Nephron progenitor cell (in vitro differentiated cells): ENCODE measurements around the gene SDK2.
A peak's percentile ranks its signal among the peaks of the same experiment; 100 is the strongest.

Experiments
- DNase-seq: peaks from one replicate; pipeline ENCODE4 v3.0.0; 2021
- H3K27ac Mint-ChIP-seq: 2 replicates; pipeline ENCODE4 v1.8.0; 2021; ENCODE audit warnings: mild to moderate bottlenecking, moderate library complexity, mixed read lengths
- H3K27me3 Mint-ChIP-seq: 2 replicates; pipeline ENCODE4 v1.8.0; 2021; ENCODE audit warnings: mild to moderate bottlenecking, low read depth, mixed read lengths; ENCODE audit not compliant: poor library complexity
- H3K36me3 Mint-ChIP-seq: 2 replicates; pipeline ENCODE4 v1.8.0; 2021; ENCODE audit warnings: low read depth, mixed read lengths
- H3K4me1 Mint-ChIP-seq: 2 replicates; pipeline ENCODE4 v1.8.0; 2021; ENCODE audit warnings: mixed read lengths
- H3K4me3 Mint-ChIP-seq: 2 replicates; pipeline ENCODE4 v1.8.0; 2021; ENCODE audit warnings: mild to moderate bottlenecking, moderate library complexity, mixed read lengths
- H3K9me3 Mint-ChIP-seq: 2 replicates; pipeline ENCODE4 v1.8.0; 2021; ENCODE audit warnings: mild to moderate bottlenecking, moderate library complexity, mixed read lengths
- CTCF ChIP-seq: fragments of 200-600 bp; sonication (generic); IDR thresholded peaks from 2 replicates; pipeline ENCODE4 v1.5.0; 2021; ENCODE audit warnings: antibody characterized with exemption

The SDK2 gene

GRCh38 chr17:73319766-73320165 lies 324.5 kb downstream of the SDK2 start:
- Mint-ChIP-seq H3K4me3 (no peak overlapping the region), H3K36me3 (no peaks in the 10 kb centered on the region), H3K9me3 (no peaks in the 10 kb centered on the region), H3K27ac (no peak overlapping the region), H3K4me1 (peaks cover 76% of the 10 kb centered on the region), H3K27me3 (peaks cover 6% of the 10 kb centered on the region)
- no peak for TF ChIP-seq CTCF
- DNase-seq, result no peak

- no peak for TF ChIP-seq CTCF
- no peak overlapping the region for H3K4me3 Mint-ChIP-seq
- H3K9me3 Mint-ChIP-seq, result no peaks in the 10 kb centered on the region
- no peak overlapping the region for H3K27ac Mint-ChIP-seq
- DNase-seq, result no peak
- H3K36me3 Mint-ChIP-seq, result no peaks in the 10 kb centered on the region
- H3K4me1 Mint-ChIP-seq, result peaks cover 67% of the 10 kb centered on the region
- peaks cover 9% of the 10 kb centered on the region for H3K27me3 Mint-ChIP-seq
Measured at GRCh38 chr17:73318836-73319235, 325.4 kb downstream of the SDK2 start.

GRCh38 chr17:73318427-73318813 lies 325.8 kb downstream of the SDK2 start:
- peaks cover 64% of the 10 kb centered on the region for H3K4me1 Mint-ChIP-seq
- H3K4me3 Mint-ChIP-seq, result no peak overlapping the region
- H3K36me3 Mint-ChIP-seq, result no peaks in the 10 kb centered on the region
- H3K27me3 Mint-ChIP-seq, result peaks cover 7% of the 10 kb centered on the region
- TF ChIP-seq CTCF, result no peak
- H3K27ac Mint-ChIP-seq, result no peak overlapping the region
- H3K9me3 Mint-ChIP-seq, result no peaks in the 10 kb centered on the region
- no peak for DNase-seq

- Mint-ChIP-seq H3K27me3 (peaks cover 11% of the 10 kb centered on the region), H3K36me3 (no peaks in the 10 kb centered on the region), H3K27ac (peak overlapping the region; percentile 86), H3K4me1 (peaks cover 62% of the 10 kb centered on the region), H3K4me3 (no peak overlapping the region), H3K9me3 (no peaks in the 10 kb centered on the region)
- TF ChIP-seq CTCF, result no peak
- no peak for DNase-seq
Measured at GRCh38 chr17:73317513-73318426, 326.5 kb downstream of the SDK2 start.

- Mint-ChIP-seq H3K36me3 (no peaks in the 10 kb centered on the region), H3K4me1 (peaks cover 56% of the 10 kb centered on the region), H3K27ac (peak overlapping the region; percentile 86), H3K9me3 (no peaks in the 10 kb centered on the region), H3K27me3 (peaks cover 11% of the 10 kb centered on the region), H3K4me3 (no peak overlapping the region)
- no peak for TF ChIP-seq CTCF
- no peak for DNase-seq
Measured at GRCh38 chr17:73316919-73317505, 327.2 kb downstream of the SDK2 start.

GRCh38 chr17:73315471-73315870 lies 328.8 kb downstream of the SDK2 start:
- peaks cover 11% of the 10 kb centered on the region for H3K27me3 Mint-ChIP-seq
- no peak overlapping the region for H3K4me3 Mint-ChIP-seq
- no peak overlapping the region for H3K27ac Mint-ChIP-seq
- H3K9me3 Mint-ChIP-seq, result no peaks in the 10 kb centered on the region
- peaks cover 48% of the 10 kb centered on the region for H3K4me1 Mint-ChIP-seq
- no peak for DNase-seq
- H3K36me3 Mint-ChIP-seq, result no peaks in the 10 kb centered on the region
- TF ChIP-seq CTCF, result no peak
